A673 (cell line): Measurements from ENCODE around the gene SFXN5. TPM values are rescaled to one million over a fixed set of nuclear protein-coding genes. Genes with fewer than 3 reads are reported as not detected.

Source experiments
- BruUV-seq: library from RNA; stranded (reverse); fragments of 400-500 nt; replicated peaks from 2 replicates; lab custom pipeline; 2021; lab: Mats Ljungman, UMichigan
- CTCF ChIA-PET: fragments of 300-600 bp; sonication (Branson Sonifier 250); formaldehyde crosslinking; loops from one replicate; lab custom pipeline; 2022; ENCODE audit warnings: antibody characterized with exemption; lab: Charles Lee
- POLR2A ChIA-PET: fragments of 300-600 bp; sonication (Branson Sonifier 250); formaldehyde crosslinking; loops from one replicate; lab custom pipeline; 2022; ENCODE audit warnings: antibody characterized with exemption; ENCODE audit not compliant: low non-redundant PET; lab: Charles Lee
- DNase-seq: peaks from one replicate; pipeline ENCODE4 v3.0.0-alpha.2; 2015; ENCODE audit warnings: low spot score
- H3K27ac ChIP-seq: fragments of 200-600 bp; sonication (generic); 2 replicates; pipeline ENCODE4 v1.5.1; 2016; ENCODE audit warnings: mixed run types, low read depth, mild to moderate bottlenecking, mixed read lengths, antibody characterized with exemption, low read length; ENCODE audit not compliant: poor library complexity, severe bottlenecking
- H3K27me3 ChIP-seq: fragments of 200-600 bp; sonication (generic); replicated peaks from 2 replicates; pipeline ENCODE4 v1.6.1; 2017; ENCODE audit warnings: mixed run types, low read depth, mild to moderate bottlenecking, mixed read lengths, antibody characterized with exemption, low read length; ENCODE audit not compliant: insufficient read depth, poor library complexity
- H3K36me3 ChIP-seq: fragments of 200-600 bp; sonication (generic); 2 replicates; pipeline ENCODE4 v1.6.1; 2016; ENCODE audit warnings: mixed run types, mild to moderate bottlenecking, mixed read lengths, antibody characterized with exemption, low read length; ENCODE audit not compliant: insufficient read depth, poor library complexity, severe bottlenecking
- H3K4me1 ChIP-seq: fragments of 200-600 bp; sonication (generic); 2 replicates; pipeline ENCODE4 v1.6.1; 2017; ENCODE audit warnings: mixed run types, mild to moderate bottlenecking, mixed read lengths, antibody characterized with exemption, low read length; ENCODE audit not compliant: insufficient read depth, poor library complexity, severe bottlenecking
- H3K4me3 ChIP-seq: fragments of 200-600 bp; sonication (generic); 2 replicates; pipeline ENCODE4 v1.5.1; 2016; ENCODE audit warnings: low read depth, mixed run types, mild to moderate bottlenecking, mixed read lengths, low read length; ENCODE audit not compliant: poor library complexity, severe bottlenecking
- H3K9me3 ChIP-seq: fragments of 200-600 bp; sonication (generic); 2 replicates; pipeline ENCODE4 v1.6.1; 2016; ENCODE audit warnings: mixed run types, low read depth, mild to moderate bottlenecking, mixed read lengths, antibody characterized with exemption, low read length; ENCODE audit not compliant: poor library complexity, severe bottlenecking
- CTCF ChIP-seq: fragments of 300-800, 200-600 bp; sonication (generic); conservative IDR thresholded peaks from 2 replicates; pipeline ENCODE4 v1.5.1; 2017; ENCODE audit warnings: low read depth, mild to moderate bottlenecking, antibody characterized with exemption, low read length, moderate library complexity, mixed read lengths
- EZH2 ChIP-seq: fragments of 200-600 bp; sonication (generic); IDR thresholded peaks from 2 replicates; pipeline ENCODE4 v1.6.1; 2017; ENCODE audit warnings: borderline replicate concordance, low read depth, mild to moderate bottlenecking, mixed read lengths, antibody characterized with exemption, low read length; ENCODE audit not compliant: poor library complexity, severe bottlenecking
- intact Hi-C: fragments of 100-400 bp; cut with micrococcal nuclease; formaldehyde crosslinking; loops from one replicate; pipeline ENCODE4 v1.10.0; 2022; ENCODE audit not compliant: unreplicated experiment
- total RNA-seq: library from RNA; stranded (reverse); gene quantifications from 2 replicates; pipeline ENCODE4 v1.2.3, GENCODE V29; 2021

The SFXN5 gene
- total RNA-seq, 1 experiment from 2014 or later = 23.1 TPM

GRCh38 chr2:73020657-73021370 is 50.7 kb downstream of the SFXN5 start:
- CTCF ChIA-PET = no interaction called here
- Histone ChIP-seq H3K27me3 (no peaks in the 10 kb centered on the region), H3K4me3 (no peak overlapping the region), H3K36me3 (no peaks in the 10 kb centered on the region), H3K9me3 (no peaks in the 10 kb centered on the region), H3K4me1 (no peaks in the 10 kb centered on the region), H3K27ac (no peak overlapping the region)
- no peak for DNase-seq
- no peak for TF ChIP-seq EZH2
- no peak for TF ChIP-seq CTCF
- POLR2A ChIA-PET = no interaction called here
- intact Hi-C loops = no loop called here
- BruUV-seq = no TSS peak

- H3K36me3 ChIP-seq = no peaks in the 10 kb centered on the region
- no peaks in the 10 kb centered on the region for H3K9me3 ChIP-seq
- intact Hi-C loops = no loop called here
- no TSS peak for BruUV-seq
- CTCF ChIA-PET = no interaction called here
- DNase-seq = no peak
- no peak overlapping the region for H3K4me3 ChIP-seq
- no peak overlapping the region for H3K27ac ChIP-seq
- POLR2A ChIA-PET = no interaction called here
- H3K27me3 ChIP-seq = no peaks in the 10 kb centered on the region
- TF ChIP-seq EZH2 (no peak), CTCF (no peak)
- H3K4me1 ChIP-seq = no peaks in the 10 kb centered on the region
These were observed 51.2 kb downstream of the SFXN5 start for GRCh38 chr2:73020306-73020656.

- ChIA-PET CTCF (no interaction called here), POLR2A (no interaction called here)
- H3K9me3 ChIP-seq = no peaks in the 10 kb centered on the region
- H3K27me3 ChIP-seq = no peaks in the 10 kb centered on the region
- TF ChIP-seq EZH2 (no peak), CTCF (no peak)
- H3K4me3 ChIP-seq = no peak overlapping the region
- BruUV-seq = no TSS peak
- no peaks in the 10 kb centered on the region for H3K4me1 ChIP-seq
- intact Hi-C loops = no loop called here
- no peak for DNase-seq
- H3K27ac ChIP-seq = no peak overlapping the region
- no peaks in the 10 kb centered on the region for H3K36me3 ChIP-seq
These were observed 53.2 kb downstream of the SFXN5 start for GRCh38 chr2:73018188-73018825.
